Fibroblast of lung (primary cell): ENCODE results near the gene ARHGEF39. TPM values are rescaled to one million over a fixed set of nuclear protein-coding genes. Genes with fewer than 3 reads are reported as not detected.
A peak's percentile ranks its signal among the peaks of the same experiment; 100 is the strongest.

Experiments used
- DNase-seq, 2 donors: peaks; one replicate each; pipeline versions ENCODE4 v3.0.0 to v3.0.0-alpha.2; 2010; ENCODE audit warnings: low read depth in 2 of 2
- H2AFZ ChIP-seq: 2 replicates; pipeline ENCODE4 v1.5.1; 2012; ENCODE audit warnings: low read length, control low read depth, inconsistent platforms
- H3K27ac ChIP-seq: 2 replicates; pipeline ENCODE4 v1.5.1; 2011; ENCODE audit warnings: low read length, control low read depth; ENCODE audit not compliant: insufficient read depth
- H3K27me3 ChIP-seq: 2 replicates; pipeline ENCODE4 v1.5.1; 2011; ENCODE audit warnings: mild to moderate bottlenecking, low read length; ENCODE audit not compliant: control insufficient read depth, insufficient read depth
- H3K36me3 ChIP-seq: 2 replicates; pipeline ENCODE4 v1.5.1; 2011; ENCODE audit warnings: low read length; ENCODE audit not compliant: control insufficient read depth, insufficient read depth
- H3K4me1 ChIP-seq: 2 replicates; pipeline ENCODE4 v1.5.1; 2011; ENCODE audit warnings: low read length; ENCODE audit not compliant: control insufficient read depth, insufficient read depth; ENCODE audit errors: extremely low read depth
- H3K4me2 ChIP-seq: 2 replicates; pipeline ENCODE4 v1.5.1; 2011; ENCODE audit warnings: low read length, control low read depth; ENCODE audit not compliant: insufficient read depth; ENCODE audit errors: extremely low read depth
- H3K4me3 ChIP-seq, 4 experiments: fragments of 200-600 bp in 1 of 4; sonication (generic) in 1 of 4; replicated peaks in 1 of 4; 2 replicates each; pipeline ENCODE4 v1.5.1; 2011 to 2016; ENCODE audit warnings: low read length in 4 of 4, low read depth in 3 of 4, mild to moderate bottlenecking in 3 of 4, control low read depth in 2 of 4, inconsistent platforms in 1 of 4, mixed read lengths in 1 of 4; ENCODE audit not compliant: insufficient read depth in 1 of 4; ENCODE audit errors: control extremely low read depth in 1 of 4
- H3K79me2 ChIP-seq: 2 replicates; pipeline ENCODE4 v1.5.1; 2012; ENCODE audit warnings: mild to moderate bottlenecking, low read length, inconsistent platforms; ENCODE audit not compliant: control insufficient read depth, insufficient read depth
- H3K9ac ChIP-seq: 2 replicates; pipeline ENCODE4 v1.5.1; 2011; ENCODE audit warnings: mild to moderate bottlenecking, low read length, control low read depth; ENCODE audit not compliant: insufficient read depth
- H3K9me3 ChIP-seq: 2 replicates; pipeline ENCODE4 v1.5.1; 2012; ENCODE audit warnings: low read depth, low read length; ENCODE audit not compliant: control insufficient read depth, insufficient read depth
- H4K20me1 ChIP-seq: 2 replicates; pipeline ENCODE4 v1.5.1; 2011; ENCODE audit warnings: low read length; ENCODE audit not compliant: control insufficient read depth, insufficient read depth; ENCODE audit errors: extremely low read depth
- CTCF ChIP-seq, 2 donors: IDR thresholded peaks in 1 of 2; conservative IDR thresholded peaks in 1 of 2; 1 replicate in 1 of 2; 2 replicates in 1 of 2; pipeline ENCODE4 v1.5.1; 2011 to 2012; ENCODE audit warnings: low read length in 2 of 2, control low read depth in 1 of 2, inconsistent platforms in 1 of 2, low read depth in 1 of 2, mild to moderate bottlenecking in 1 of 2
- EZH2 ChIP-seq: IDR thresholded peaks from 2 replicates; pipeline ENCODE4 v1.5.1; 2012; ENCODE audit warnings: low read length, control low read depth, mild to moderate bottlenecking; ENCODE audit errors: missing control alignments
- polyA plus RNA-seq, 2 donors: library from polyadenylated mRNA; depleted of rRNA in 1 of 2; stranded (reverse) in 1 of 2; unstranded in 1 of 2; fragments of >200 nt; gene quantifications; 2 replicates each; pipeline ENCODE4 v1.2.1, GENCODE V29; 2011 to 2012; ENCODE audit warnings: missing spikeins in 1 of 2
- total RNA-seq: library from RNA; depleted of rRNA; stranded (reverse); fragments of >200 nt; gene quantifications from 2 replicates; pipeline ENCODE4 v1.2.1, GENCODE V29; 2014

Gene ARHGEF39
- total and polyA plus RNA-seq, 2 donors (not counting 1 experiment from before 2014, with no cell fraction given): 0.66 to 0.77 TPM

GRCh38 chr9:35679091-35679490 lies 14.1 kb upstream of the ARHGEF39 start:
- Histone ChIP-seq H3K9ac (no peak overlapping the region), H3K4me3 (no peak overlapping the region), H2AFZ (no peak overlapping the region), H3K36me3 (peaks cover 12% of the 10 kb centered on the region), H3K27ac (no peak overlapping the region), H3K4me1 (peaks cover 27% of the 10 kb centered on the region), H3K9me3 (no peaks in the 10 kb centered on the region), H3K27me3 (no peaks in the 10 kb centered on the region), H4K20me1 (no peaks in the 10 kb centered on the region), H3K4me2 (no peak overlapping the region), H3K79me2 (no peaks in the 10 kb centered on the region)
- TF ChIP-seq EZH2: no peak
- no peak for DNase-seq

- Histone ChIP-seq H3K79me2 (no peaks in the 10 kb centered on the region), H3K27ac (no peak overlapping the region), H3K27me3 (no peaks in the 10 kb centered on the region), H4K20me1 (no peaks in the 10 kb centered on the region), H3K4me2 (peak overlapping the region; percentile 70), H3K36me3 (no peaks in the 10 kb centered on the region), H3K9ac (no peak overlapping the region), H2AFZ (peak overlapping the region; percentile 71), H3K9me3 (no peaks in the 10 kb centered on the region), H3K4me3 (peak overlapping the region; percentile 18 to 48 (median 26)), H3K4me1 (peaks cover 11% of the 10 kb centered on the region)
- TF ChIP-seq EZH2 (no peak), CTCF (conservative IDR thresholded peaks at IDR 0.05 in 1 of 2, IDR thresholded peaks at IDR 0.05 in 1 of 2; ENCODE audit: low read depth in 1 of 2, low read length in 2 of 2) (no peak)
- DNase-seq: no peak
These were observed 10.9 kb upstream of the ARHGEF39 start for GRCh38 chr9:35675732-35676392.

- no peaks in the 10 kb centered on the region for H3K9me3 ChIP-seq
- no peaks in the 10 kb centered on the region for H3K36me3 ChIP-seq
- H3K27me3 ChIP-seq: no peaks in the 10 kb centered on the region
- no peak for DNase-seq
- H3K79me2 ChIP-seq: no peaks in the 10 kb centered on the region
- H3K9ac ChIP-seq: no peak overlapping the region
- no peak overlapping the region for H3K4me3 ChIP-seq
- H3K4me1 ChIP-seq: peaks cover 8% of the 10 kb centered on the region
- H4K20me1 ChIP-seq: no peaks in the 10 kb centered on the region
- no peak overlapping the region for H3K4me2 ChIP-seq
- TF ChIP-seq CTCF (conservative IDR thresholded peaks at IDR 0.05 in 1 of 2, IDR thresholded peaks at IDR 0.05 in 1 of 2; ENCODE audit: low read depth in 1 of 2, low read length in 2 of 2): no peak
- H3K27ac ChIP-seq: no peak overlapping the region
- no peak overlapping the region for H2AFZ ChIP-seq
These were observed 10.2 kb upstream of the ARHGEF39 start for GRCh38 chr9:35675204-35675603.
